ENCODE data around the gene PCSK5. TPM values are rescaled to one million over a fixed set of nuclear protein-coding genes. Genes with fewer than 3 reads are reported as not detected.
A peak's percentile ranks its signal among the peaks of the same experiment; 100 is the strongest.

Gene PCSK5
- total and polyA plus RNA-seq, 10 donors = 0.28 to 8.1 (median 5.5) TPM

DNA sequence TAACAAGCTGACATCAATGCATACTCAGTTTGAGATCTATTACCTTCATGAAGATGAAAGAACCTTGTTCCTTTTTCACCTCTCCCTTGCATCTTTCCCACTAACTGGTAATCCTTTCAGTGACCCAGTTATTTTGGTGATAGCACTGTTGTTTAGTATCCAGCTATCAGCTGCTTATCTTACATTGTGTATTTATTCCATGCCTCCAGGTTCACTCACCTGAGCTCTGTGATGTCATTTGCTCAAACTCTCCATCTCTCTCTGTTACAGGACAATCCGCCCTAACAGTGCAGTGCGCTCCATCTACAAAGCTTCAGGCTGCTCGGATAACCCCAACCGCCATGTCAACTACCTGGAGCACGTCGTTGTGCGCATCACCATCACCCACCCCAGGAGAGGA lies 268.2 kb downstream of the PCSK5 start:
- H3K27ac ChIP-seq = no peak overlapping the region
- no peaks in the 10 kb centered on the region for H3K27me3 ChIP-seq (replicated peaks in 1 of 7)
- peaks cover 0 to 17% (median 0%) of the 10 kb centered on the region in 6 donors for H3K36me3 ChIP-seq
- peaks cover 0 to 4% (median 0%) of the 10 kb centered on the region in 6 donors for H3K4me1 ChIP-seq
- no peaks in the 10 kb centered on the region for H3K9me3 ChIP-seq
- intact Hi-C loops (cut with DNase I; ENCODE audit: low total_unique reads) = no loop called here
- H3K4me3 ChIP-seq = no peak overlapping the region
- 81 to 98% (median 95%) methylated on average over 7 of the region's 7 CpGs for WGBS, 5 donors
- TF ChIP-seq POLR2AphosphoS5 (IDR thresholded peaks at IDR 0.05) = no peak
- no peak for TF ChIP-seq POLR2A (IDR thresholded peaks at IDR 0.05)
- TF ChIP-seq, protein P1, sequence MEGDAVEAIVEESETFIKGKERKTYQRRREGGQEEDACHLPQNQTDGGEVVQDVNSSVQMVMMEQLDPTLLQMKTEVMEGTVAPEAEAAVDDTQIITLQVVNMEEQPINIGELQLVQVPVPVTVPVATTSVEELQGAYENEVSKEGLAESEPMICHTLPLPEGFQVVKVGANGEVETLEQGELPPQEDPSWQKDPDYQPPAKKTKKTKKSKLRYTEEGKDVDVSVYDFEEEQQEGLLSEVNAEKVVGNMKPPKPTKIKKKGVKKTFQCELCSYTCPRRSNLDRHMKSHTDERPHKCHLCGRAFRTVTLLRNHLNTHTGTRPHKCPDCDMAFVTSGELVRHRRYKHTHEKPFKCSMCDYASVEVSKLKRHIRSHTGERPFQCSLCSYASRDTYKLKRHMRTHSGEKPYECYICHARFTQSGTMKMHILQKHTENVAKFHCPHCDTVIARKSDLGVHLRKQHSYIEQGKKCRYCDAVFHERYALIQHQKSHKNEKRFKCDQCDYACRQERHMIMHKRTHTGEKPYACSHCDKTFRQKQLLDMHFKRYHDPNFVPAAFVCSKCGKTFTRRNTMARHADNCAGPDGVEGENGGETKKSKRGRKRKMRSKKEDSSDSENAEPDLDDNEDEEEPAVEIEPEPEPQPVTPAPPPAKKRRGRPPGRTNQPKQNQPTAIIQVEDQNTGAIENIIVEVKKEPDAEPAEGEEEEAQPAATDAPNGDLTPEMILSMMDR (IDR thresholded peaks at IDR 0.05 in 8 of 11, conservative IDR thresholded peaks at IDR 0.05 in 3 of 11) = no peak
- DNase-seq = no peak

DNA sequence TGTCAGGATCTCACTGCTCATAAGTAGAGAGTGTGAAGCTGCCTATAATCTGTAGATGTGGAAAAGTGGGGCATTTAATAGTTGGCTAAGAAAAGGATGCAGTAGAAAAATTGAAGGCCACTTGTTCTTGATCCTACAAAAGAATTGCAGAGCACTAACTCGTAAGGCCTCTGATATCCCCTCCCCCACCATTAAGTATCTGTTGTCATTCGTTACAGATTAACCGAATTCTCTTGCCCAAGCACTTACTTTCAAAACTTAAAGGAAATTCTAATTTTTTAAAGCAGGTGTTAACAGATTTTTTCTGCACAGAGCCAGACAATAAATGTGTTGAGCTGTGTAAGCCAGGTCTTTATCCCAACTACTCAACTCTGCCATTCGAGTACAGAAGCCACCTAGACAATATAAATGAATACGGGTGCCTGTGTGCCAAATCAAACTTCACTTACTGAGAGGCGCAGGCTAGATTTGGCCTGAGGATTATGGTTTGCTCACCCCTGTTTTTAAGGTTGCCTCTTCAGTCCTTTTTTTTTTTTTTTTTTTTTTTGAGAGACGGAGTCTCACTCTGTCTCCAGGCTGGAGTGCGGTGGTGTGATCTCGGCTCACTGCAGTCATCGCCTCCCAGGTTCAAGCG lies 268.9 kb downstream of the PCSK5 start:
- Histone ChIP-seq H3K27ac (no peak overlapping the region), H3K4me3 (no peak overlapping the region), H3K4me1 (peaks cover 0 to 4% (median 0%) of the 10 kb centered on the region in 6 donors), H3K9me3 (no peaks in the 10 kb centered on the region), H3K27me3 (replicated peaks in 1 of 7) (no peaks in the 10 kb centered on the region), H3K36me3 (peaks cover 0 to 17% (median 0%) of the 10 kb centered on the region in 6 donors)
- DNase-seq = no peak
- 85 to 92% (median 89%) methylated on average over 11 of the region's 11 CpGs for WGBS, 5 donors
- TF ChIP-seq, protein P1 (IDR thresholded peaks at IDR 0.05 in 8 of 11, conservative IDR thresholded peaks at IDR 0.05 in 3 of 11) = no peak
- TF ChIP-seq POLR2A (IDR thresholded peaks at IDR 0.05) (no peak), POLR2AphosphoS5 (IDR thresholded peaks at IDR 0.05) (no peak)
- intact Hi-C loops (cut with DNase I; ENCODE audit: low total_unique reads) = no loop called here

DNA sequence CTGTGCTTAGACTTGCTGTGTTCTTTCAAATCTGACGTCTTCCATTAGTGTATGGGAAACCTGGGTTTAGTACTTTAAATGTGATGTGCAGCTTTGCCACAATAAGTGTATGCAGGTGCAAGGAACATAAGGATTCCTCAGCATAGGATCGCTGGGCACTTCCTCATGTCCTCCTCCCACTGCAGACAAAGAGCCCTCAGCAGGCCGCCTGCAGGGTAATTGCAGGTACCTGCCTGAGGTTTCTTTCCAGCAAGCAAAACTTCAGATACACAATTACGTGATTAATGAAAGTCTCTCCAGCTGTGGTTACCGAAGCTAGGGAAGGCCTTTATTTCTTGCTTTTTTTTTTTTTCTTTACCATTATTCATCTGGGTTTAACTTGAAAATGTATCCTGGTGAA lies 270.6 kb downstream of the PCSK5 start:
- no peak overlapping the region for H3K4me3 ChIP-seq
- no peaks in the 10 kb centered on the region for H3K27me3 ChIP-seq (replicated peaks in 1 of 7)
- H3K4me1 ChIP-seq = peaks cover 0 to 4% (median 0%) of the 10 kb centered on the region in 6 donors
- TF ChIP-seq POLR2A (IDR thresholded peaks at IDR 0.05) = no peak
- TF ChIP-seq POLR2AphosphoS5 (IDR thresholded peaks at IDR 0.05) = no peak
- TF ChIP-seq, protein P1 (IDR thresholded peaks at IDR 0.05 in 8 of 11, conservative IDR thresholded peaks at IDR 0.05 in 3 of 11) = no peak
- no peaks in the 10 kb centered on the region for H3K9me3 ChIP-seq
- H3K36me3 ChIP-seq = peaks cover 0 to 17% (median 0%) of the 10 kb centered on the region in 6 donors
- DNase-seq = no peak
- WGBS, 5 donors = 66 to 89% (median 70%) methylated on average over 5 of the region's 5 CpGs
- intact Hi-C loops (cut with DNase I; ENCODE audit: low total_unique reads) = no loop called here
- no peak overlapping the region for H3K27ac ChIP-seq

DNA sequence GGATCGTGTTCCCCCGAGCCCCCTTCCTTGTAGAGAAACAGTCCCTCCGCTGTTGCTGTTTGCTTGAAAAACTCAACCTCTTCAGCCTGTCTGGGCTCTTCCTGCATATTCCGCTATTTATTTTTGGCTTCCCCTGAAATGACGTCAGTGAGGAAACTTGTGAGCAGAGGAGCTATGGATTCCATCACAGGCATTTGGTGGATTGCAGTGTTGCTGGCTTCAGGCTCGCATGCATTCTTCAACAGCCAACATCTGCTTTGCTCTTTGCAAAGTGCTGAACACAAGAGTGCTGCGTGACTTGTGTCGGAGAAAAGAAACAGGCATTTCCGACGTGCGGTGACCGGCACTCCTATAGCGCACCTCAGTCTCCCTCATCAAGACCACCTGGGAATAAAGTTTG lies 271.1 kb downstream of the PCSK5 start:
- no peaks in the 10 kb centered on the region for H3K27me3 ChIP-seq (replicated peaks in 1 of 7)
- TF ChIP-seq, protein P1 (IDR thresholded peaks at IDR 0.05 in 8 of 11, conservative IDR thresholded peaks at IDR 0.05 in 3 of 11) = no peak
- TF ChIP-seq POLR2AphosphoS5 (IDR thresholded peaks at IDR 0.05) = no peak
- TF ChIP-seq POLR2A (IDR thresholded peaks at IDR 0.05) = no peak
- intact Hi-C loops (cut with DNase I; ENCODE audit: low total_unique reads) = no loop called here
- WGBS, 5 donors = 77 to 84% (median 77%) methylated on average over 13 of the region's 13 CpGs
- H3K4me1 ChIP-seq = peaks cover 0 to 4% (median 0%) of the 10 kb centered on the region in 6 donors
- H3K27ac ChIP-seq = peak overlapping the region in 1 of 8 donors; percentile 7
- peaks cover 0 to 17% (median 0%) of the 10 kb centered on the region in 6 donors for H3K36me3 ChIP-seq
- no peak overlapping the region for H3K4me3 ChIP-seq
- DNase-seq = no peak
- no peaks in the 10 kb centered on the region for H3K9me3 ChIP-seq
